Measurements from ENCODE around the gene CUX1. TPM values are rescaled to one million over a fixed set of nuclear protein-coding genes. Genes with fewer than 3 reads are reported as not detected.

The CUX1 gene
- total RNA-seq, 1 donor from 2014 or later = 50.6 TPM

DNA sequence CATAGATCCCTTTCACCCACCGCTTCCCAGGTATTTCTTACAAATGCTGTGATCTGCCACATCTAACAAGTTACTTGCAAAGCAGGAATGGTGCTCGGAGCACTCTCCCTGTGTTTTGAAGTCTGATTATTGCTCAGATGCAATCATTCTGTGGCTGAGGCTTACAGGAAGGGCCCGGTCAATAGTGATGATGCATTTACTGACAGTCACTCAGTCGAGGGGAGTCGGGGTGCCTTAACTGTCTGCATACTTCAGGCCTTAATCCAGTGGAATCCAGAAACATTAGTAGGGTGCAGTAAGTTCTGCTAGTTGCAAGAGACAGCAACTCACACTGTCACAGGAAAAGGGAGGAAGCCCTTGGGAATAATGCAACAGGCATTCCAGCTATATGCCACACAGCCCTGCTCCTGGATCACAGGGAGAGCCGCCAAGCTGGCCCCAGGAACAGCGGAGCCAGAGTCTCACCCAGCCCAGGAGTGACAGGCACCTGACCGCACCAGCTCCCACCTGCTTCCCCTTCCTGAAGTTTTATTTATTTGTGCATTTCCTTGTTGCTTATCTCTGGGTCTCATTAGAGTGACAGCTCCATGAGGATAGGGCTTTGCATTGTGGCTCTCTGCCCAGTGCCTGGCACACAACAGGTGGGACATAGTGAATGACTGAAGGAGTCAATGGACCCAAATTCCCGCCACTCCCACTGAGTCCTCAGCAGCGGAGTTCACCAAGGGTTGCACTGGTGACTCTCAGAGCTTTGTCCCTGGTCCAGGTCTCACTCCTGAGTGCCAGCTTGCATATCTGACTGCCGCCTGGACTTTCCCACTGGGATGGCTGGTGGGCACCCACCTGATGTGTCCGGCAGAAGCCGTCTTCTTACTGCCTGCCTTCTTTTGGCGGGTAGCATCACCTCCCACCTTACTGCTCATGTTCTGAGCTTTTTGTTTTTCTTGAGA, 256.8 kb downstream of the CUX1 start:
- no peak for TF ChIP-seq EZH2 (IDR thresholded peaks at IDR 0.05; ENCODE audit: insufficient read depth, low read length)
- TF ChIP-seq, protein P1, sequence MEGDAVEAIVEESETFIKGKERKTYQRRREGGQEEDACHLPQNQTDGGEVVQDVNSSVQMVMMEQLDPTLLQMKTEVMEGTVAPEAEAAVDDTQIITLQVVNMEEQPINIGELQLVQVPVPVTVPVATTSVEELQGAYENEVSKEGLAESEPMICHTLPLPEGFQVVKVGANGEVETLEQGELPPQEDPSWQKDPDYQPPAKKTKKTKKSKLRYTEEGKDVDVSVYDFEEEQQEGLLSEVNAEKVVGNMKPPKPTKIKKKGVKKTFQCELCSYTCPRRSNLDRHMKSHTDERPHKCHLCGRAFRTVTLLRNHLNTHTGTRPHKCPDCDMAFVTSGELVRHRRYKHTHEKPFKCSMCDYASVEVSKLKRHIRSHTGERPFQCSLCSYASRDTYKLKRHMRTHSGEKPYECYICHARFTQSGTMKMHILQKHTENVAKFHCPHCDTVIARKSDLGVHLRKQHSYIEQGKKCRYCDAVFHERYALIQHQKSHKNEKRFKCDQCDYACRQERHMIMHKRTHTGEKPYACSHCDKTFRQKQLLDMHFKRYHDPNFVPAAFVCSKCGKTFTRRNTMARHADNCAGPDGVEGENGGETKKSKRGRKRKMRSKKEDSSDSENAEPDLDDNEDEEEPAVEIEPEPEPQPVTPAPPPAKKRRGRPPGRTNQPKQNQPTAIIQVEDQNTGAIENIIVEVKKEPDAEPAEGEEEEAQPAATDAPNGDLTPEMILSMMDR (IDR thresholded peaks at IDR 0.05; ENCODE audit: insufficient read depth, low read depth, low read length) = no peak
- Mint-ChIP-seq H3K27me3 (ENCODE audit: low read depth, unreplicated experiment) (no peaks in the 10 kb centered on the region), H3K9me3 (ENCODE audit: unreplicated experiment) (peaks cover 5% of the 10 kb centered on the region), H3K36me3 (ENCODE audit: low read depth, unreplicated experiment) (peaks cover 35% of the 10 kb centered on the region), H3K4me3 (ENCODE audit: unreplicated experiment) (no peak overlapping the region), H3K27ac (ENCODE audit: unreplicated experiment) (no peak overlapping the region), H3K4me1 (ENCODE audit: low read depth, unreplicated experiment) (peaks cover 8% of the 10 kb centered on the region)
- Histone ChIP-seq H3K27me3 (ENCODE audit: insufficient read depth, low read length) (no peaks in the 10 kb centered on the region), H3K79me2 (ENCODE audit: insufficient read depth, low read length) (peaks cover 3% of the 10 kb centered on the region), H3K4me3 (ENCODE audit: insufficient read depth, low read depth, low read length) (no peak overlapping the region), H2AFZ (ENCODE audit: low read depth, low read length) (no peak overlapping the region), H4K20me1 (ENCODE audit: insufficient read depth, low read length) (peaks cover 4% of the 10 kb centered on the region), H3K4me2 (ENCODE audit: low read length) (no peak overlapping the region), H3K9ac (ENCODE audit: low read length) (no peak overlapping the region), H3K9me3 (ENCODE audit: insufficient read depth, low read depth, low read length) (no peaks in the 10 kb centered on the region), H3K27ac (ENCODE audit: low read depth, low read length) (no peak overlapping the region), H3K36me3 (ENCODE audit: insufficient read depth, low read length) (peaks cover 4% of the 10 kb centered on the region), H3K4me1 (ENCODE audit: insufficient read depth, low read length) (peaks cover 2% of the 10 kb centered on the region)
- FAIRE-seq (no peak), DNase-seq (ENCODE audit: low read depth) (no peak)

DNA sequence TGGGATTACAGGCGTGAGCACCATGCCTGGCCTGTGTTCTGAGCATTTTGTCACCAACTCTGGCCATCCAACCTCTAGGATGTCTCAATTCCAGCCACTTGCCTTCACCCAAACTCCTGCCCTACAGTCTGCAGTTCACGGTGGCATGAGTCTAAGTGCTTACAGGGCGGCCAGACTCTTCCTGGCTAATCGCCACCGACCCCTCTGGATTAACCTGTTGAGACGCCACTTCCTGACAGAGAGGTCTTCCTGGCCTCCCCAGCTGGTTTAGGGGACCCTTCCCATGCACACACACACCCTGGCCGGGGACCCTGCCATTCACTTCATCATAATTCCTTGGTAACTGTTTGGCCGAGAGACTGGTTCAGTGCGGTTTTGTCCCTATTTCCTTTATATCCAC, 257.7 kb downstream of the CUX1 start:
- Histone ChIP-seq H3K27me3 (ENCODE audit: insufficient read depth, low read length) (no peaks in the 10 kb centered on the region), H3K9ac (ENCODE audit: low read length) (no peak overlapping the region), H3K4me2 (ENCODE audit: low read length) (no peak overlapping the region), H3K4me1 (ENCODE audit: insufficient read depth, low read length) (peaks cover 2% of the 10 kb centered on the region), H3K4me3 (ENCODE audit: insufficient read depth, low read depth, low read length) (no peak overlapping the region), H3K9me3 (ENCODE audit: insufficient read depth, low read depth, low read length) (no peaks in the 10 kb centered on the region), H3K36me3 (ENCODE audit: insufficient read depth, low read length) (peaks cover 4% of the 10 kb centered on the region), H2AFZ (ENCODE audit: low read depth, low read length) (no peak overlapping the region), H4K20me1 (ENCODE audit: insufficient read depth, low read length) (peaks cover 10% of the 10 kb centered on the region), H3K27ac (ENCODE audit: low read depth, low read length) (no peak overlapping the region), H3K79me2 (ENCODE audit: insufficient read depth, low read length) (peaks cover 3% of the 10 kb centered on the region)
- FAIRE-seq = no peak
- TF ChIP-seq, protein P1 (IDR thresholded peaks at IDR 0.05; ENCODE audit: insufficient read depth, low read depth, low read length) = no peak
- no peak for TF ChIP-seq EZH2 (IDR thresholded peaks at IDR 0.05; ENCODE audit: insufficient read depth, low read length)
- peaks cover 30% of the 10 kb centered on the region for H3K36me3 Mint-ChIP-seq (ENCODE audit: low read depth, unreplicated experiment)
- no peaks in the 10 kb centered on the region for H3K27me3 Mint-ChIP-seq (ENCODE audit: low read depth, unreplicated experiment)
- no peak for DNase-seq (ENCODE audit: low read depth)
- peak overlapping the region; percentile 41 for H3K27ac Mint-ChIP-seq (ENCODE audit: unreplicated experiment)
- H3K4me3 Mint-ChIP-seq (ENCODE audit: unreplicated experiment) = no peak overlapping the region
- H3K4me1 Mint-ChIP-seq (ENCODE audit: low read depth, unreplicated experiment) = peaks cover 11% of the 10 kb centered on the region
- H3K9me3 Mint-ChIP-seq (ENCODE audit: unreplicated experiment) = peaks cover 5% of the 10 kb centered on the region

Measured in astrocyte (in vitro differentiated cells and primary cell).